ENCODE results near the gene PPP3CA.

PPP3CA gene

GRCh38 chr4:101329592-101329991 lies 17.7 kb downstream of the PPP3CA start:
- DNase-seq, result no peak

- DNase-seq, result no peak
Measured at GRCh38 chr4:101328063-101328602, 19.2 kb downstream of the PPP3CA start.

GRCh38 chr4:101326576-101326975 lies 20.8 kb downstream of the PPP3CA start:
- no peak for DNase-seq

DNA sequence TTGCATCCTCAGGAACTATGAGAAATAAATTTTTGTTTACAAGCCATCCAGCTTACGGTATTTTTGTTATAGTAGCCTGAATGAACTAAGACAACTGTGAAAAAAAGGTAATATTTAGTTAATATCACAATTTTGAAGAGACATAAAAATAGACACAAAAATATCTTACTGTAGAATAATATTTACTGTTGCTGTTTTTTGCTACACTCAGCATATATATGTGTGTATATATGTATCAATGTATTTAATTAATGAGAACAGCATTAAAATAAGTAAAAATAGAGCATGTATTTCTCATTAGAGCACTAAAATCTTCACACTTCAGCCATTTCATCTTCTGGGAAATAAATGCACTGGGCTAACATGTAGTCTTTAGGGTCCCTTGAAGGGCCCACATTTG lies 24.6 kb downstream of the PPP3CA start:
- DNase-seq, result no peak

GRCh38 chr4:101321481-101322042 lies 25.8 kb downstream of the PPP3CA start:
- DNase-seq, result no peak

DNA sequence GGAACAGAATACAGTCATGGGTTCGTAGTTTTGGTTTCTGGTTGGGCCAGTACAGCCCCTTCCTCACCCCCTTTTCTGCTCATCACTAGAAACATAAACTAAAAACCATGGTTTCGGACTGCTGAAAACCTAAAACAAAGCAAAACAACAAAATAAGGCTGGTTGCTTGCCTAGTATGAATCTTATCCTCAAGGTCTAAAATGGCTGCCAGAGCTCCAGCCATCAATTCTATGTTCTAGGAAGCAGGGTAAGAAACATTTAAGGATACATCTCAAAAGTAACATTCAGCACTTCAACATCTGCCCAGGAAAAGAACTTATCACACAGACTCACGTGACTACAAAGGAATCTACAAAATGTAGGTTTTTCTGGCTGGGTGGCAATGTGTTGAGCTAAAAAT lies 31.5 kb downstream of the PPP3CA start:
- no peak for DNase-seq

GRCh38 chr4:101315041-101315440 lies 32.3 kb downstream of the PPP3CA start:
- DNase-seq, result no peak

DNA sequence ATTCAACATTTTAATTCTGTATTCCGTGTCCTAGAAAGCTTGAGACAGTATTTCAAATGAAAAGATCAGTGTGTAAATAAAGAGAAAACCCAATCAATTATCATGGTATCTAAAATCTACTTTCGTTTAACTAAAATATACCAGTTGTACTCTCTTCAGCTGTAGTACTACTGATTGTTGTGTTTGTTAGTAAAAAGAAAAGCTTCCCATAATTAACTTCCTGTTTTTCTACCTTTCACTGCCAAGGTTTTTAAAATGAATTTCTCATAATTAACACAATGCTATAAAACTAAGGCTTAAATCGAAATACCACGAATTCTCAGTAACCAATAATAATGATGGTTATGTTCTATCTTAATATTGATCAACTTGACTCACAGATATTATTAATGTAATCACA lies 37.4 kb downstream of the PPP3CA start:
- no peak for DNase-seq

GRCh38 chr4:101307899-101308298 lies 39.4 kb downstream of the PPP3CA start:
- DNase-seq, result no peak

- no peak for DNase-seq
Measured at GRCh38 chr4:101306764-101307615, 40.3 kb downstream of the PPP3CA start.

GRCh38 chr4:101306225-101306624 lies 41.1 kb downstream of the PPP3CA start:
- no peak for DNase-seq

- no peak for DNase-seq
Measured at GRCh38 chr4:101304916-101305315, 42.4 kb downstream of the PPP3CA start.

- DNase-seq, result no peak
Measured at GRCh38 chr4:101299899-101300540, 47.3 kb downstream of the PPP3CA start.

DNA sequence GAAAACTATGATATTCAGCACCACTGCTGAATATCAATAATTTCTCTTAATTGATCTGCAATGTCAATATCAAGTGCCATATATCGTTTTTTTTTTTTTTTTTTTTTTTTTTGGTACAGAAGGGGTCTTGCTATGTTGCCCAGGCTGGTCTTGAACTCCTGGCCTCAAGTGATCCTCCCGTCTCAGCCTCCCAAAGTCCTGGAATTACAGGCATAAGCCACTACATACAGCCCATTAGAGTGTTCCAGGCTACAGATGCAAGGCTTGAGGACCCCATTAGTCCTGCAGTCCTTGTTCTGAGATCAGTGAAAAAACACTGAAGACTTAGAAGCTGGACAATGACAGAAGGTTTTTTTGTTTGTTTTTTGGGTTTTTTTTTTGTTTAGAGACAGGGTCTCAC lies 48.3 kb downstream of the PPP3CA start:
- DNase-seq, result no peak

- DNase-seq, result no peak
Measured at GRCh38 chr4:101295691-101296090, 51.6 kb downstream of the PPP3CA start.

- no peak for DNase-seq
Measured at GRCh38 chr4:101294597-101294996, 52.7 kb downstream of the PPP3CA start.

GRCh38 chr4:101292901-101293300 lies 54.4 kb downstream of the PPP3CA start:
- no peak for DNase-seq

- no peak for DNase-seq
Measured at GRCh38 chr4:101292214-101292613, 55.1 kb downstream of the PPP3CA start.

GRCh38 chr4:101291198-101291597 lies 56.1 kb downstream of the PPP3CA start:
- no peak for DNase-seq

DNA sequence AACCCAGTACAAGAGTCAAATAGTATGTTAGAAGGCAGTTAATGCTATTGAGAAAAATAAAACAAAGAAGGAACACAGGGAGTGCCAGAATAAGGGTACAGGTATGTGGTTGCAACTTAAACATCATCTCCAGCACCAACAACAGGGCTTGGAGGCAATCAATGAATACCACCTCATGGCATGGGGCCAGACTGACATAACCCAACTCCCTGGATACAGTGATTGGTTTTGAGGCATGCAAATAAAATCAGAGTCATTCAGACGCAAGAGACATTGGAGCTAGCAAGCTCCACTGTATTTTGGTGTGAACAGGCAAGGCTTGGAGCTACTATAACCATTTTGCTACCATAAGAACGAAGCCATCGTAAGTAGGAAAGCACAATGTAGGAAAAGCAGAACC lies 56.7 kb downstream of the PPP3CA start:
- DNase-seq, result no peak

DNA sequence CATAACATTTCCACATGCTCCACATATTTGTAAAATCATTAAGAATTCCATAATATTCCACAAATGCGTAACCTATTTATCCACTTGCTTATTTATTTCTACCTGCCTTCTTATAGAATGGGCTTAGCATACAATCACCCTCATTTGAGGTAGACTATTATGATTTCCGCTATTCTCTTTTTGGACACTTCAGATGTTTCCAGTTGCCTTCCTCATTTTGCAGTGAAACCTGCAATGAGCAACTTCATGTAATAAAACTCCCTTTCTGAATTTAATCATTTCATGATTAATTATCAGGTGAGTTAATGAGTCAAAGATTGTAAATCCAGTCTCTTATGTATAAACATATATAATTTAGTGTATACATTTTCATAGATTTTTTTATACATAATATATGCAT lies 58.0 kb downstream of the PPP3CA start:
- no peak for DNase-seq

- no peak for DNase-seq
Measured at GRCh38 chr4:101288365-101289145, 58.8 kb downstream of the PPP3CA start.

DNA sequence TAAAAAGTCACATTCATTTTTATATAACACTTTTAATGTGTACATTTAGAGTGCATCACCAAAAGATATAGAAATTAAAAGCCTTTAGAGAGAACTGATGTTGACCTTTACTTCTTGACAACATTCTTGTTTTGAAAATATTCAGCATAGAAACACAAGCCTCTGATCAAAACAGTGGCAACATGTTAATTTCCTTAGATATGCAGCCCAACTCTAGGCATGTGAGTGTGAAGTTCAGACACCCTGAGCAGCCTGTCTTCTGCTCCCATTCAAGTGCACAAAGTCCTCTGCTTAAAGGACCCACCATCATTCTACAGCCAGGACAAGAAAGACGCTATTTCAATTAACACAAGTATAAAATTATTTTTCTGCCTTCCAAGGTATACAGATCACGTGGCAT lies 60.0 kb downstream of the PPP3CA start:
- no peak for DNase-seq
